Activated CD4-positive, alpha-beta T cell treated with anti-CD3 and anti-CD28 coated beads, Interleukin-2, Interleukin-6, amounts not matched to agents 100 ng/mL and 50 ng/mL, durations not matched to agents 16 hours and 8 hours (primary cell): Measurements from ENCODE around the gene IGF2R.

Experiments used
- DNase-seq: peaks from one replicate; pipeline ENCODE4 v3.0.0-alpha.2; 2020

Gene IGF2R

GRCh38 chr6:160055813-160056212, 86.9 kb downstream of the IGF2R start:
- DNase-seq = no peak

DNA sequence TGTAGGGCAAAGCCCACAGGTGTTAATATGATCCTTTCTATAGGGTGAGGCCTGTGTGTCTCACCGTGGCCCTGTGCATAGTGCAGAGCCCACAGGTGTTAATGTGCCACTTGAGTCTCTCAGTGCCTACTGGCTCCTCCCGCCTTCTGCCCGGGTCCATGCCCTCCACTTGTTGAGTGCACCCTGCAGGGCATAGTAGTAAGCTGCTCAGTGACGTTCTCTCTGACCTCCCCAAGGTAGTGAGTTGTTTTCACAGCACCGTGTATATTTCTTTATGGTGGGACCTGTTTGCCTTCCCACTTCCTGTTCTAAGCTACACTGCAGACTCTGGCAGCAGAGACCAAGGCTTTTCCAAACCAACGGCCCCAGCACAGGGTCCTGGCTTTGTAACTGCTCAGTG, 88.2 kb downstream of the IGF2R start:
- DNase-seq = no peak

DNA sequence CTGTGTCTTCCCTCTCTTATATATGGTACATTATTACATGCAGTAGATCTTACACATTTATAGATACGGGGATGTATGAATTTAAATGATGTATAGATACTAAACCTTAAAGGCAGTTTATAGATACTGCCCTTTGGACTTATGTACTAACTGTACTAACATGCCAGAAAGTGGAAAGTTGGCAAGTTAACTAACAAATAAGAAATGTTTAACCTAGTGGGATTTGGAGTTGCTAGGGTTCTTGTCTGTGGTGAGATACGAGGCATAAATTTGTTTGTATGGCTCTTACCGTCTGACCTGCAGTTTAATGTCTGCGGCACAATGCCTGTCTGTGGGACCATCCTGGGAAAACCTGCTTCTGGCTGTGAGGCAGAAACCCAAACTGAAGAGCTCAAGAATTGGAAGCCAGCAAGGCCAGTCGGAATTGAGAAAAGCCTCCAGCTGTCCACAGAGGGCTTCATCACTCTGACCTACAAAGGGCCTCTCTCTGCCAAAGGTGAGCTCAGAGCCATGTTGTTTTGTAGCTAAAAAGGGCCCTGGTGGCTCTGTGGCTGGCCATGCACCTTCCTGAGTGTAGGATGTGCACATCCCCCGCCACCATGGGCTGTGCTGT, 89.8 kb downstream of the IGF2R start:
- no peak for DNase-seq

- DNase-seq = no peak
Measured at GRCh38 chr6:160060221-160060620, 91.3 kb downstream of the IGF2R start.

GRCh38 chr6:160060920-160061447, 92.1 kb downstream of the IGF2R start:
- no peak for DNase-seq

GRCh38 chr6:160063771-160064413, 95.0 kb downstream of the IGF2R start:
- no peak for DNase-seq

- DNase-seq = no peak
Measured at GRCh38 chr6:160065200-160065599, 96.3 kb downstream of the IGF2R start.

- DNase-seq = no peak
Measured at GRCh38 chr6:160067564-160067963, 98.7 kb downstream of the IGF2R start.

DNA sequence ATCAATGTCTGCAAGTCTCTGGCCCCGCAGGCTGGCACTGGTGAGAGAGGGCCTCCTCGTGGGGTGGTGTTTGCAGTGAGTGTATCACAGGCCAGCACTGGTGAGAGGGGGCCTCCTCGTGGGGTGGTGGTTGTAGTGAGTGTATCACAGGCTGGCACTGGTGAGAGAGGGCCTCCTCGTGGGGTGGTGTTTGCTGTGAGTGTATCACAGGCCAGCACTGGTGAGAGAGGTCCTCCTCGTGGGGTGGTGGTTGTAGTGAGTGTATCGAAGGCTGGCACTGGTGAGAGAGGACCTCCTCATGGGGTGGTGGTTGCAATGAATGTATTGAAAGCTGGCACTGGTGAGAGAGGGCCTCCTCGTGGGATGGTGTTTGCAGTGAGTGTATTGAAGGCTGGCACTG, 99.5 kb downstream of the IGF2R start:
- no peak for DNase-seq

GRCh38 chr6:160069050-160069454, 100.2 kb downstream of the IGF2R start:
- DNase-seq = peak; percentile 49

DNA sequence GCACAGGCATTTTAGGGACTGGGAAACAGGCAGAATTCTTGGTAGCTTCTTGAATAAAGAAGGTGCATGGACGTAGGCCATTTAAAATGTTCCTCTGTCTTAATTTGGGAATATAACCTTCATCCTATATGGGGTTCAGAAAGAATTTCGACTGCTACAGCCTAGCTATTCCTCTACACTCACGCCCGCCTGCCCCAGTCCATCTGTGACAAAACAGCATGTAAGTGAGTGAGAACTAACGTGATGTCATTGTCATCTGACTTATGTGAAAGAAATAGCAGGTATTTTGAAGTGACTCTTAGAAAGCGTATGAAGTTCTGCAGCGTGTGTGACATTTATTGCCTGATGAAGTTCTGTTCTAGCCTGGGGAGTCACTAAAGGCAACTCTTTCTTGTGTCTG, 100.6 kb downstream of the IGF2R start:
- no peak for DNase-seq

DNA sequence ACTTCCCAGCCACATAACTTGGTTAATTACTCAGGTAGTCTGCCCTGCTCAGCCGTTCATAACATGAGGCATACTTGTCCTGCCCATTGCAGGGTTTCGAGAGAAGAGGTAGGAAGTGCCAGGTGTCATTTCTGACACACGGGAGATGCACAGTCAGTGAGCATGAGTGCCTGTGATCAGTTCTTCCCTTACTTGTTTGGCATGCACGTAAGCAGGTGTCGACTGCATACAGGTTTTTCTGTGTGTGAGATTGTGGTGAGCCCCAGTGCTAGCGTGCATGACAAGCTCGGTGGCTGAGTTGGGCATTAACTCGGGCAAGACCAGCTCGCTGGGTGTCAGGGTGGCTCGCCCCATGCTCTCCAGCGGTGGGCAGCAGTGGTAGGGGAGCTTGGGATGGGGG, 101.5 kb downstream of the IGF2R start:
- no peak for DNase-seq

DNA sequence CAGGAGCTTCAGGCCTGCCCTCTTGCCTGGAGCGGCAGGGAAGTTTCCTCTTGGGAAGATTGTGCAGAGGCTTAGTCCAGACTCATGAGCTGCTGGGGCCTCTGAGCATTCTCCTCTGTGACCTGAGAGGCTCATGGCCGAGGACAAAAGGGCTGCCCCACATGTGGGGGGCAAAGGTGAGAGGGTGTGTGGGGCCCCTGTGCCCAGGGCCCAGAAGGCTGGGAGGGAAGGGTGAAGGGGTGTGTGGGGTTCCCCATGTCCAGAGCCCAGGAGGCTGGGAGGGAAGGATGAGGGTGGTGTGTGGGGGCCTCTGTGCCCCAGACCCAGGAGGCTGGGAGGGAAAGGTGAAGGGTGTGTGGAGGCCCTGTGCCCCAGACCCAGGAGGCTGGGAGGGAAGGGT, 101.9 kb downstream of the IGF2R start:
- no peak for DNase-seq

DNA sequence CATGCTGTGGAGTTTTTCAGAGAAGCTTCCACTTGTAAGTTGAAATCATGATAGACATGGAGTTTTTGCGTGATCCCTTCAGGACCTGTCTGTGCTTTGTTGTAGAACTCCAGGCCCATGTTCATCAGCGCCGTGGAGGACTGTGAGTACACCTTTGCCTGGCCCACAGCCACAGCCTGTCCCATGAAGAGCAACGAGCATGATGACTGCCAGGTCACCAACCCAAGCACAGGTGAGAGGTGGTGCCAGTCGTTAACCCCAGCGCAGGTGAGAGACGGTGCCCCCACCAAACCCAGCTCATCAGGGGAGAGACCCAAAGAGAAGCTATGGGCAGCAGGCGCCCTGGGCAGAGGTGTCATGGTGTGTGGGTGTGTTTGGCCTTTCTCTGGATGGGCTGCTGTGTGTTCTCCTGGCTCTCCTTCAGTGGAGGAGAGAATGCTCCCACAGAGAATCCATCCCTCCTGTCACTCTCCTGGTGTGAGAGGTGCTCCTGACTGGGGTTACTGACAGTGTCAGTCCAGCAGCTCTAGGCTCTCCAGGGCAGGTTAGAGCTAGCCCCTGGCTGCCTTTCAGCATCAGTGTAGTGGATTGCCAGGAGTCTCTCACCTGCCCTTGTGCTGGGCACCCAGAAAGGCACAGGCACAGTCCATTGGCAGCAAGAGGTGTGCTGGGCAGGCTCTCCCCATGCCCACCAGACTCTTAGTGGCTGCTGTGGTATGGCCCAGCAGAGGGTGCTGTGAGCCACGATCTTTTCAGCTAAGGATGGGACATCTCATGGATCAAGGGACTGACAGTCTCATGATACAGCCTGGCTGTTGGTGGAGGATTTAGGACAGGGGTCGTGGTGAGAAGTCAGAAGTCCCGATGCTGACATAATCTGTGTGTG, 103.2 kb downstream of the IGF2R start:
- no peak for DNase-seq

- no peak for DNase-seq
Measured at GRCh38 chr6:160073272-160073671, 104.4 kb downstream of the IGF2R start.

- peak; percentile 10 for DNase-seq
Measured at GRCh38 chr6:160076009-160076408, 107.1 kb downstream of the IGF2R start.

DNA sequence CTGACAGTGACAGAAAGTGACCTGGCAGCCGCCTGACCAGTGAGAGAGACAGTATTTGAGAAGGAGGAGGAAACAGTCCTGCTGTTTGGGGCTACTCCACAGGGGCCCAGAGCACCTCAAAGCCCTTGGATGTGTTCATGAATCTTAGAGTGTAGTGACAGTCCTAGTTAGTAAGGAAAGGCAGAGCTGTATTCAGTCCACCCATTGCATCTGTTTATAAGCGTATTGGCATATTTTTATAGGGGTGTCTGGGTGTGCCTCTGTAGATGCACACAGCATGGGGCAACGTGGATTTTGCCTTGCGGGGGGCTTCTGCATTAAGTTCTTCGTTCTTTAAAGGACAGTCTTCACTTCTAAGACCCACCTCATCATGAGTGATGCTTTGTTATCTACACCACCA, 108.1 kb downstream of the IGF2R start:
- DNase-seq = no peak

DNA sequence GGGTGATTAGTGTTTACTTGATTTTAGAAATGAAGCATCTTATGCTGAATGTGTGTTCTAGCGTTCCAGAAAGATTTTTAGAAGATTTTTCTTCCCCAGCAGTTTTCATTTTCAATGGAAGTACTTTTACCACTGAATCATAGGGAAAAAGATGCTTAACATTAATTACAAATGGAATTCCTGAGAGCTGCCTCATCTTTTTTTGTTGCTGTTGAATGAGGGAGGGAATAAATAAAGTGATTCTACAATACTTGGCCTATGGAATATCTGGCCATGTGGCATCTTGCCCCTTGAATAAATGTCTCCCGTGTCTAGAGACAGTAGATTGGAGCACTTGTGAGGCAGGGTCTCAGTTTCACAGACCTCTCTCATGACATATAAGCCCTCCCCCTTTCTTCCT, 108.6 kb downstream of the IGF2R start:
- no peak for DNase-seq

- no peak for DNase-seq
Measured at GRCh38 chr6:160078883-160079685, 110.2 kb downstream of the IGF2R start.

DNA sequence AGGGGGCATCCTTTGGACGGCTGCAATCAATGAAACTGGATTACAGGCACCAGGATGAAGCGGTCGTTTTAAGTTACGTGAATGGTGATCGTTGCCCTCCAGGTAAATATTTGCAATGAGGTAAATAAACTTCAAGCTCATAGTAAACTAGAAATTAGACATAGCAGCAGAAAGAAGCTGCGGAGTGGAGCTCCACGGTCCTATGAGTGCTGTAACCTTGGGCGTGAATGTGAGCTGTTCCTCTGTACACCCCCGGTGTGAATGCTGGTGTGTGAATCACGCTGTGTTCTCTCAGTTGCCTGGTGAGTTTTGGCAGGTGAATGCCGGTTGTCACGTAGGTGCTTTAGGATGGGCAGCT, 110.8 kb downstream of the IGF2R start:
- DNase-seq = no peak

DNA sequence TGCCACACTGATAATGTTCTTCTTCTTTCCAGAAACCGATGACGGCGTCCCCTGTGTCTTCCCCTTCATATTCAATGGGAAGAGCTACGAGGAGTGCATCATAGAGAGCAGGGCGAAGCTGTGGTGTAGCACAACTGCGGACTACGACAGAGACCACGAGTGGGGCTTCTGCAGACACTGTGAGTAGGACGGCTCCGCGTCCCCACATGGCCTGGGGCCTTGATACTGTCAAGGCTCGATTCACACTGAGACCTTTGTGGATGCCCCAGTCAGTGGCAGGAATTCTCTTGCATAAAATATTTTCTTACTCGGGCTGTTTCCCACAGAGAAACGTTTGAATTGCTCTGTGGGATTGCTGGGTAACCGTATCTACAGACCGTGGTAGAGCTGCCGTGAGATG, 111.2 kb downstream of the IGF2R start:
- no peak for DNase-seq

- DNase-seq = no peak
Measured at GRCh38 chr6:160081398-160081797, 112.5 kb downstream of the IGF2R start.

DNA sequence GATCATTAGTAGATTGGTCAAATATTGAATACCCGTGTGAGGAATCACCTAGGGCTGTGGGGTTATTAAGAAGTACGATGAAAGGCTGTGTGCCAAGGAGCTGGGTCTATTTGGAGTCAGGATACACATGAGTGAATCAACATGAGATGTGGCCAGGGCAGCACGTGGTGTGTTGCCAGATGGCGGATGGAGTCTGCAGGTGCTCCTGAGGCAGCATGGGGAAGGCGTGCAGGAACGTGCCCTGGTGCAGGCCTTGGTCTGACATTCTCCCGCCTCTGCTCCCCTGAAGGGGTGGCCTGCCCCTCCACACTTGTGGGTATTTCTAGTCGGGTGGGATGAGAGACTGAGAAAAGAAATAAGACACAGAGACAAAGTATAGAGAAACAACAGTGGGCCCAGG, 113.7 kb downstream of the IGF2R start:
- DNase-seq = no peak
